ENCODE data around the gene PLD1. TPM values are rescaled to one million over a fixed set of nuclear protein-coding genes. Genes with fewer than 3 reads are reported as not detected.

The PLD1 gene
- total and polyA plus RNA-seq, 10 of the 15 experiments (the other 5 are each of a cell fraction or from before 2014, with no cell fraction given) = 2.9 to 108 (median 3.6) TPM

DNA sequence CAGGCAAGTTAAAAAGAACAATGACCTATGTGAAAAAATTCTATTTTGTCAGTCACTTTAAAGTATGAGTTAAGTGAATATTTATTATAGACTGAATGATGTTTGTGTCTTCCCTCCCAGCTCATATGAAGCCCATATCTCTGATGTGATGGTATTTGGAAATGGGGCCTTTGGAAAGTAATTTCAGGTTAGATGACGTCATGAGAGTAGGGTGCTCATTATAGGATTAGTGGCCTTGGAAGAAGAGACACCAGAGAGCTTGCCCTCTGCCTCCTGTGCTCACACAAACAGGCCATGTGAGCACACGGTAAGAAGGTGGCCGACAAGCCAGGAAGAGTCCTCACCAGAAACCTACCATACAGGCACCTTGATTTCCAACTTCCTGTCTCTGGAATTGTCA is 211.3 kb downstream of the PLD1 start:
- SMC1A ChIA-PET (ENCODE audit: uncharacterized antibody, unreplicated experiment) = interaction anchor here (1.1 to 1.3 kb wide), 4 partner anchors 10 to 743 kb away, joined by 3 read pairs; no protein-coding TSS in a partner anchor
- CTCF ChIA-PET = interaction anchor here (1.1 to 1.6 kb wide), 3 partner anchors 13 to 231 kb away, joined by 3 to 5 read pairs (median 3); no protein-coding TSS in a partner anchor
- DNase-seq (ENCODE audit: low read depth, low spot score) = no peak
- Histone ChIP-seq H3K9ac (ENCODE audit: control insufficient read depth, insufficient read depth, low read length) (no peak overlapping the region), H3K4me3 (no peak overlapping the region), H3K79me2 (ENCODE audit: control insufficient read depth, insufficient read depth, low read length) (no peaks in the 10 kb centered on the region), H3K4me1 (ENCODE audit: control insufficient read depth, insufficient read depth, low read length) (no peaks in the 10 kb centered on the region), H3K27me3 (replicated peaks in 1 of 2; ENCODE audit: control insufficient read depth in 2 of 2, insufficient read depth in 2 of 2, low read length in 1 of 2) (no peaks in the 10 kb centered on the region), H3K27ac (ENCODE audit: control insufficient read depth, insufficient read depth) (no peak overlapping the region), H3K9me3 (replicated peaks; ENCODE audit: control insufficient read depth, insufficient read depth, low read length) (no peaks in the 10 kb centered on the region), H2AFZ (ENCODE audit: control insufficient read depth, low read depth, low read length) (no peak overlapping the region), H3K36me3 (ENCODE audit: control insufficient read depth in 2 of 2, insufficient read depth in 2 of 2, low read length in 1 of 2) (no peaks in the 10 kb centered on the region), H4K20me1 (ENCODE audit: control insufficient read depth, insufficient read depth) (no peaks in the 10 kb centered on the region), H3K4me2 (ENCODE audit: control insufficient read depth, insufficient read depth) (no peak overlapping the region)
- no peak for ATAC-seq
- no peak for FAIRE-seq
- POLR2A ChIA-PET = interaction anchor here (0.5 kb wide), 1 partner anchor 97 kb away, joined by 3 read pairs; no protein-coding TSS in a partner anchor
- TF ChIP-seq ZBTB11 (CRISPR knock-in tag; IDR thresholded peaks at IDR 0.05) = no peak
- peak; percentile 67 for TF ChIP-seq ATF7 (IDR thresholded peaks at IDR 0.05; ENCODE audit: low read depth)
- intact Hi-C loops (cut with micrococcal nuclease; ENCODE audit: unreplicated experiment) (no loop called here), in situ Hi-C loops (cut with MboI) (no loop called here)
- RAD21 ChIA-PET (ENCODE audit: unreplicated experiment) = interaction anchor here (0.9 kb wide), 1 partner anchor 174 kb away, joined by 3 read pairs; no protein-coding TSS in a partner anchor
- 45% methylated on average over 3 of the region's 3 CpGs for WGBS (ENCODE audit: insufficient coverage, insufficient replicate concordance, low lambda C conversion rate, missing lambda C conversion rate)
- BruUV-seq (replicated peaks) = no TSS peak

DNA sequence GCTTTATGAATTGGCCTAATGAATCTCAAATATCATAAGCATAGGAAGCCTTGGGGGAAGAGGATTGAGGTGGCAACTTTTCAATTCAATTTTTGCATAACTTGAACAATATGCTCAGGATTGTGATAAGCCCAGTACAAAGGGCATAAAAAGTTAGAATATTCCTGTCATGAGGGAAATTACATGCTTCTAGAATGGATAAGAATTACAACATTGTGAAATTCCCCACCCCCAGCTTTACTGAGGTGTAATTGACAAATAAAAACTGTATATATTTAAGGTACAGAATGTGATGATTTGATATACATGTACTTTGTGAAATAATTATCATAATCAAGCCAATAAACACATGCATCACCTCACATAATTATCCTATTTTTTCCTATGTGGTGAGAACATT is 217.5 kb downstream of the PLD1 start:
- Histone ChIP-seq H3K9me3 (replicated peaks; ENCODE audit: control insufficient read depth, insufficient read depth, low read length) (no peaks in the 10 kb centered on the region), H3K36me3 (ENCODE audit: control insufficient read depth in 2 of 2, insufficient read depth in 2 of 2, low read length in 1 of 2) (no peaks in the 10 kb centered on the region), H3K27me3 (replicated peaks in 1 of 2; ENCODE audit: control insufficient read depth in 2 of 2, insufficient read depth in 2 of 2, low read length in 1 of 2) (no peaks in the 10 kb centered on the region), H3K4me1 (ENCODE audit: control insufficient read depth, insufficient read depth, low read length) (no peaks in the 10 kb centered on the region), H3K4me3 (no peak overlapping the region), H3K9ac (ENCODE audit: control insufficient read depth, insufficient read depth, low read length) (no peak overlapping the region), H3K4me2 (ENCODE audit: control insufficient read depth, insufficient read depth) (no peak overlapping the region), H4K20me1 (ENCODE audit: control insufficient read depth, insufficient read depth) (no peaks in the 10 kb centered on the region), H3K27ac (ENCODE audit: control insufficient read depth, insufficient read depth) (no peak overlapping the region), H3K79me2 (ENCODE audit: control insufficient read depth, insufficient read depth, low read length) (no peaks in the 10 kb centered on the region), H2AFZ (ENCODE audit: control insufficient read depth, low read depth, low read length) (no peak overlapping the region)
- no peak for TF ChIP-seq WRNIP1 (IDR thresholded peaks at IDR 0.05; ENCODE audit: borderline replicate concordance, low read depth, low read length)
- no peak for DNase-seq (ENCODE audit: low read depth, low spot score)
- CTCF ChIA-PET = interaction anchor here (1.0 to 3.3 kb wide), 2 partner anchors 21 to 543 kb away, joined by 3 to 13 read pairs; no protein-coding TSS in a partner anchor
- in situ Hi-C loops (cut with MboI) = no loop called here
- POLR2A ChIA-PET = no interaction called here
- ATAC-seq = no peak
- no peak for FAIRE-seq
- SMC1A ChIA-PET (ENCODE audit: uncharacterized antibody, unreplicated experiment) = interaction anchor here (1.0 to 1.1 kb wide), 2 partner anchors 12 to 236 kb away, joined by 3 read pairs; no protein-coding TSS in a partner anchor
- intact Hi-C loops (cut with micrococcal nuclease; ENCODE audit: unreplicated experiment) = no loop called here
- BruUV-seq (replicated peaks) = no TSS peak
- RAD21 ChIA-PET (ENCODE audit: unreplicated experiment) = interaction anchor here (0.6 kb wide), 1 partner anchor 54 kb away, joined by 4 read pairs; no protein-coding TSS in a partner anchor

Data from GM12878 (cell line).